Activated B cell treated with CpG ODN at 0.5 μM for 24 hours (primary cell): Measurements from ENCODE around the gene C1orf159. TPM values are rescaled to one million over a fixed set of nuclear protein-coding genes. Genes with fewer than 3 reads are reported as not detected.
A peak's percentile ranks its signal among the peaks of the same experiment; 100 is the strongest.

Experiments used
- ATAC-seq: fragments of 200-7000 bp; cut with Tn5 transposase; one replicate; pipeline ENCODE4 v1.10.0; 2021; ENCODE audit warnings: low read depth, mild to moderate bottlenecking, moderate library complexity
- CTCF ChIA-PET: fragments of 350-600 bp; sonication (Branson Sonifier 250); formaldehyde crosslinking; loops from one replicate; lab custom pipeline; 2021; ENCODE audit warnings: antibody characterized with exemption; lab: Charles Lee
- POLR2A ChIA-PET: fragments of 350-600 bp; sonication (Branson Sonifier 250); formaldehyde crosslinking; loops from one replicate; lab custom pipeline; 2021; ENCODE audit warnings: antibody characterized with exemption; lab: Charles Lee
- DNase-seq: peaks from one replicate; pipeline ENCODE4 v3.0.0; 2022
- H3K27ac Mint-ChIP-seq: one replicate; pipeline ENCODE4 v1.8.0; 2020; ENCODE audit warnings: mixed read lengths
- H3K27me3 Mint-ChIP-seq: one replicate; pipeline ENCODE4 v1.8.0; 2021; ENCODE audit warnings: mixed read lengths
- H3K36me3 Mint-ChIP-seq: one replicate; pipeline ENCODE4 v1.8.0; 2021; ENCODE audit warnings: low read depth, mixed read lengths
- H3K4me1 Mint-ChIP-seq: one replicate; pipeline ENCODE4 v1.8.0; 2021; ENCODE audit warnings: mixed read lengths
- H3K4me3 Mint-ChIP-seq: one replicate; pipeline ENCODE4 v1.8.0; 2020; ENCODE audit warnings: mild to moderate bottlenecking, mixed read lengths
- H3K9me3 Mint-ChIP-seq: one replicate; pipeline ENCODE4 v1.8.0; 2020; ENCODE audit warnings: mixed read lengths
- intact Hi-C: fragments of 100-400 bp; cut with micrococcal nuclease; formaldehyde crosslinking; loops from one replicate; pipeline ENCODE4 v1.15.1; 2024
- total RNA-seq: library from RNA; stranded (reverse); gene quantifications from 2 replicates; pipeline ENCODE4 v1.2.3, GENCODE V29; 2022
- TF ChIP-seq, protein P1 (sequence below): fragments of 200-600 bp; IDR thresholded peaks from one replicate; pipeline ENCODE4 v1.8.0; 2022; ENCODE audit warnings: antibody characterized with exemption, mild to moderate bottlenecking

Gene C1orf159
- total RNA-seq: 20.8 and 26.5 TPM in 2 replicates

DNA sequence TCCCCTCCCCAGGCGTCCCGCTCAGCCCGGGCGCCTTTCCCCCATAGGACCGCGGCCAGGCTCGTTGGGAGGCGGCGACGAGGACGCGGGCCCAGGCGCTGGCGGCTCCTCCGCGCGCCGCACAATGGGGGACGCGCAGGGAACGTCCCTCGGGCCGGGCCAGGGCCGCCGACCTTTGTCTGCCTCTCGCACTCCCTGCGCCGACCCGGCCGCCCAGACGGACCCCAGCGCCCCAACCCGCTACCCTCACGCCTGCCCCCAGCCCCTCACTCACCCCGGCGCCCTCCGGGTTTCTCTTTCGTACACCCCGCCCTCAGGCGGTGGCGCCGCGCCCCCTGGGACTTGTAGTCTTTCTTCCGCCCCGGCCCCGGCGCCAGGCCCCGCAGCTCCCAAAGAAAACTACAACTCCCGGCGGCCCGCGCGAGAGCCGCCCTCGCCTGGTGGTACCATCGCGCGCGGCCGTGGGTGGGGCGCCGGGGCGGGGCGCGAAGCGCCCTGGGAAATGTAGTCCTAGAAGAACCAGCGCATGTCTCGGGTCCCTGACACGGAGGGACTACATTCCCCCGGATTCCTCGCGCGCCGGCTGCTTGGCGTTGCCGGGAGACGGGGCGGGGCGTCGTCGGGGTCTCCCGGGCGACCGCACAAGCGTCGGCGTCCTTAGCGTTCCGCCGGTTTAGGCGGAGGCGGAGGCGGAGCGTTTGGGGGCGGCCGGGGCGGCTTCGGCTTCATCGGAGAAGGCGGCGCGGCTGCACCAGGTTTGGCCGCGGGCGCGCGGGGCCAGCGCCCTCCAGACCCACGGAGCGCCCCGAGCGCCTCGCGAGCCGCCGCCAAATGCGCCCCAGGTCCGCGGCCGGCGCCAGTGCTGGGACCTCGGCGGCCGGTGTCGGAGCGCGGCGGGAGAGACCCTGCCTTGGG, at the start of gene C1orf159:
TSS of gene C1orf159 (minus strand) at position 304 of the 915 bp plus-strand sequence. CDS start 24,546 bp downstream, outside the sequence.
- H3K4me1 Mint-ChIP-seq: peaks cover 9% of the 10 kb centered on the region
- ATAC-seq: peak; percentile 92
- peak within 1 kb of the TSS; percentile 88 for H3K4me3 Mint-ChIP-seq
- ChIA-PET POLR2A (interaction anchor here (0.5 to 1.8 kb wide), 10 partner anchors 50 to 158 kb away, joined by 3 to 9 read pairs (median 4); partner anchors contain the start of genes B3GALT6, SDF4 and UBE2J2), CTCF (interaction anchor here (2.2 to 2.3 kb wide), 3 partner anchors 52 to 134 kb away, joined by 6 to 8 read pairs (median 7); no protein-coding TSS in a partner anchor)
- TF ChIP-seq, protein P1, sequence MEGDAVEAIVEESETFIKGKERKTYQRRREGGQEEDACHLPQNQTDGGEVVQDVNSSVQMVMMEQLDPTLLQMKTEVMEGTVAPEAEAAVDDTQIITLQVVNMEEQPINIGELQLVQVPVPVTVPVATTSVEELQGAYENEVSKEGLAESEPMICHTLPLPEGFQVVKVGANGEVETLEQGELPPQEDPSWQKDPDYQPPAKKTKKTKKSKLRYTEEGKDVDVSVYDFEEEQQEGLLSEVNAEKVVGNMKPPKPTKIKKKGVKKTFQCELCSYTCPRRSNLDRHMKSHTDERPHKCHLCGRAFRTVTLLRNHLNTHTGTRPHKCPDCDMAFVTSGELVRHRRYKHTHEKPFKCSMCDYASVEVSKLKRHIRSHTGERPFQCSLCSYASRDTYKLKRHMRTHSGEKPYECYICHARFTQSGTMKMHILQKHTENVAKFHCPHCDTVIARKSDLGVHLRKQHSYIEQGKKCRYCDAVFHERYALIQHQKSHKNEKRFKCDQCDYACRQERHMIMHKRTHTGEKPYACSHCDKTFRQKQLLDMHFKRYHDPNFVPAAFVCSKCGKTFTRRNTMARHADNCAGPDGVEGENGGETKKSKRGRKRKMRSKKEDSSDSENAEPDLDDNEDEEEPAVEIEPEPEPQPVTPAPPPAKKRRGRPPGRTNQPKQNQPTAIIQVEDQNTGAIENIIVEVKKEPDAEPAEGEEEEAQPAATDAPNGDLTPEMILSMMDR: no peak
- peaks cover 14% of the 10 kb centered on the region for H3K36me3 Mint-ChIP-seq
- peak; percentile 99 for DNase-seq
- intact Hi-C loops: loop anchor here (1.0 to 2.0 kb wide), 9 partner anchors 47 to 259 kb away; partner anchors contain the start of genes AGRN, AURKAIP1, B3GALT6 and NOC2L
- H3K27ac Mint-ChIP-seq: peak within 1 kb of the TSS; percentile 80
- H3K27me3 Mint-ChIP-seq: peaks cover 5% of the 10 kb centered on the region
- peaks cover 6% of the 10 kb centered on the region for H3K9me3 Mint-ChIP-seq

DNA sequence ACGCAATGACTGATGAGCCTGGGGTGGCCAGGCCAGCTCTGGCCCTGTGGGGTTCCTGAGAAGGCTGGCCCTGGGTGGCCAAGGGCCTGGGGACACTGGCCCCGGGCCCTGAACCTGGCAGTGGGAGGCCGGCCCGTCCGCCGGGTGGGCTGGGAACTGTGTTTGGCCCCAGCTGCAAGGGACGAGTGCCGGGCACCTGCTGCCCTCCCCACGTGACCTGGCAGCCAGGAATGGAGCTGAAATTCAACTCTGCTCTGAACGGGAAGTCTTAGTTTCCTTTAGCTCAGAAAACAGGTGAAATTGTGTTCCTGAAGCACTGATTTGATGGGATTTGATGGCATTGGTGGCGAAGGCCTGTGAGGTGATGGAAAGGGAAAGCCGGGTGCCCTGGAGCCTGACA, 49.6 kb upstream of the C1orf159 start:
- intact Hi-C loops: no loop called here
- TF ChIP-seq, protein P1: no peak
- Mint-ChIP-seq H3K4me1 (peaks cover 12% of the 10 kb centered on the region), H3K4me3 (no peak overlapping the region), H3K27ac (no peak overlapping the region), H3K9me3 (no peaks in the 10 kb centered on the region), H3K36me3 (no peaks in the 10 kb centered on the region), H3K27me3 (peaks cover 5% of the 10 kb centered on the region)
- ChIA-PET POLR2A (interaction anchor here (0.7 kb wide), 1 partner anchor 8 kb away, joined by 4 read pairs; no protein-coding TSS in a partner anchor), CTCF (no interaction called here)
- no peak for DNase-seq
- ATAC-seq: no peak

DNA sequence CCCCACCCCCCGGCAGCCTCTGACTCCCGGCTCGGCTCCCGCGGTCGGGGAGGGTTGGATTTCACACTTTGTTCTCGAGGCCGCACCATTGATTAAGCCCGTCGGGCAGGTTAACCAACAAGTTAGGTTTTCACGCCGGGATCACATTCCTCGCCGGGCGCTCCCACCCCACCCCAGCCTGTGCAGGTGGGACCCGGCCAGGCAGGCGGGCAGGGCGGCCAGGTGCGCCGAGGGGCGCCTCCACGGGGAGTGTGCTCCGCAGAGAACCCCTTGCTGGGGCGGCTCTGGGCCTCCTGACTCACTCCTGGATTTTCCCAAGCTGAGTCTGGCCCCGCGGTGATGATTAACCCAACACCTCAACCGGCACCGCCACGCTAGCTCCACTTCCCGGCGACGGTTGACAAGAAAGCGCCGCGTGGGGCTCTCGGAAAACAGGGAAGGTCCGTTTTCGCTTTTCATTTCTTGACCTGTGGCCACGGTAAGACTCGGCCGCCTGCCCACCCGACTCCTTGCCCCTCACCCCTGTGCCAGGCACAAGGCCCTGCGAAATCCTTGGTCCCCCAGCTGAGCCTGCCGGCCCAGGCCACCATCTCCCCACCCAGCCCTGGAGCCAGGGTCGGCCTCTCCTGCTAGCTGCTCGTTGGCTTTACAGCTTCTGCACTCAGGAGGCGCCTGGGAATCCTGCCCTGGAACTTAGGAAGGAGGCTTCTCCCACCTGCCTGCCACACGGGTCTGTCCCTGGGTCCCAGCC, 49.0 kb upstream of the C1orf159 start:
- CTCF ChIA-PET: no interaction called here
- no peaks in the 10 kb centered on the region for H3K36me3 Mint-ChIP-seq
- H3K9me3 Mint-ChIP-seq: no peaks in the 10 kb centered on the region
- H3K27me3 Mint-ChIP-seq: peaks cover 5% of the 10 kb centered on the region
- TF ChIP-seq, protein P1: no peak
- DNase-seq: no peak
- intact Hi-C loops: no loop called here
- peaks cover 6% of the 10 kb centered on the region for H3K4me1 Mint-ChIP-seq
- POLR2A ChIA-PET: interaction anchor here (0.6 kb wide), 1 partner anchor 27 kb away, joined by 5 read pairs; no protein-coding TSS in a partner anchor
- no peak overlapping the region for H3K4me3 Mint-ChIP-seq
- H3K27ac Mint-ChIP-seq: no peak overlapping the region
- no peak for ATAC-seq

DNA sequence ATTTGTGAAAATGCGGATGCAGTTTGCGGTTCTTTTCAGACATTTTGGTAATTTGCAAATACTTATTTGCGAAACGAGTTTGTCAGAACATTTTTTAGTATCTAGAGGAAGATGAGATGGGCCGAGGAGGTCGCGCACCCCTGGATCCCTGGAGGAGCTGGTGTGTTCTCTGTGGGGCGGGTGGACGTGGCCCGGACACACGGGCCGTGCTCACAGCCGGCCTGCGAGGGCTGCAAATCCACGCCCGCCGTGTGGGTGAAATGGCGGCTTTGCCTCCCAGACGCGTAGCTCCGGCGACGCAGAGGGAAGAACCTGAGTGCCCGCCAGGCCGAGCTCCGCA, 48.4 kb upstream of the C1orf159 start:
- peak overlapping the region; percentile 18 for H3K27ac Mint-ChIP-seq

More for the DNA sequence above, 48.4 kb upstream of the C1orf159 start:
- Mint-ChIP-seq H3K36me3 (no peaks in the 10 kb centered on the region), H3K4me3 (no peak overlapping the region), H3K9me3 (no peaks in the 10 kb centered on the region), H3K27me3 (peaks cover 5% of the 10 kb centered on the region), H3K4me1 (peaks cover 3% of the 10 kb centered on the region)
- TF ChIP-seq, protein P1: no peak
- intact Hi-C loops: no loop called here
- DNase-seq: no peak
- ChIA-PET CTCF (no interaction called here), POLR2A (interaction anchor here (0.6 kb wide), 1 partner anchor 26 kb away, joined by 5 read pairs; no protein-coding TSS in a partner anchor)
- ATAC-seq: no peak
